ENCODE measurements around the gene ARHGAP10.
A peak's percentile ranks its signal among the peaks of the same experiment; 100 is the strongest.

The ARHGAP10 gene

GRCh38 chr4:147731580-147732517, at the start of gene ARHGAP10:
Gene ARHGAP10 (plus strand): TSS chr4:147732088. CDS start chr4:147732302, 214 bp downstream.
- DNase-seq = peak; percentile 47

DNA sequence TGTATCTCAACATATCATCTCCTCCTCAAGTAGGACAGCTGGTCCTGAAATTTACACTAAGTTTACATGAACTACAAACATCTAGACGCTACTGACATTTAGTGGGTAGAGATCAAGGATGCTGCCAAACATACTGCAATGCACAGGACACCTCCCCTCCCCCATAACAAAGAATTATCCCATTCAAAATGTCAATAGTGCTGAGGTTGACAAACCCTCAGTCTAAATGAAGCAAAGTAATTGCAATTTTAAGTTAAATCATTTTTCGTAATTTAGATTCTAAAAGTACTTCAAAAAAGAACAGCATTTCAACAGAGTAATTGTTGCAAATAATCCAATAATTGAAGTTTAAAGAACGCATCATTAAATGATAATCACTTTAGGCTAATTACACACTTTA, 49.1 kb upstream of the ARHGAP10 start:
- peak; percentile 5 for DNase-seq

- peak; percentile 28 for DNase-seq
Observed at GRCh38 chr4:147683188-147683591, 48.7 kb upstream of the ARHGAP10 start.

- DNase-seq = peak; percentile 89
Observed at GRCh38 chr4:147683717-147684700, 47.9 kb upstream of the ARHGAP10 start, which contains the start of gene PRMT9. Gene PRMT9 (minus strand): TSS chr4:147684163. CDS start chr4:147683987, 176 bp downstream.

DNA sequence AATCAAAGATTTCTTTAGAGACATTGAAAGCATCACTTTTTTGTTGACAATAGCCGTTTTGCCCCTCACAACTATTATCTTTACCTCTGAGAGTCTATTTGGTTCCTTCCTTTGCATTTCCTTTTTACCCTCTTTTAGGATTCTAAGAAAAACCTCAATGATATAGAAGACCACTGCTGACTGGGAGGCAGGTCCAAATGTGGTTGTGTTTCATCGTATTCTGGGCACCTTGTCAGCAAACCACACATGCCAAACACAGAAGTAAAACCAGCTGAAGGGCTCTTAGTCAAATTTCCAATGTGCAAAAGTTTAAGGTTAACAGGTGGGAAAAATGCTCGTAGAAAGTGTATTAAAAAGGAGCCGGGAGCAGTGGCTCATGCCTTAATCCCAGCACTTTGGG, 42.8 kb upstream of the ARHGAP10 start:
- DNase-seq = peak; percentile 57

DNA sequence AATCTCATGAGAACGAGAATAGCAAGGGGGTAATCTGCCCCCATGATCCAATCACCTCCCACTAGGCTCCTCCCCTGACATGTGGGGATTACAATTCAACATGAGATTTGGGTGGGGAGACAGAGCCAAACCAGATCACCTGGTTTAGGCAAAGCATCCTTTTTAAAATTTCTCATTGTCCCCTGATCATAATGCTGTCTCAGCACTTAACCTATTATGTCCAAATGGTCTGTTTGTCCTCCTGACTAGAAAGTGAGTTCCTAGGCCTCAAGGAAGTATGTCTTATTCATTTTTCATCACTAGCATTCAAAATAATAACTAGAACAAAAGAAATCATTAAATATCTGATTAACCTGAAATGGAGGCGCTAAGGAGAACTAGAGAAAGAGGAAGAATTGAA, 40.1 kb upstream of the ARHGAP10 start:
- no peak for DNase-seq

DNA sequence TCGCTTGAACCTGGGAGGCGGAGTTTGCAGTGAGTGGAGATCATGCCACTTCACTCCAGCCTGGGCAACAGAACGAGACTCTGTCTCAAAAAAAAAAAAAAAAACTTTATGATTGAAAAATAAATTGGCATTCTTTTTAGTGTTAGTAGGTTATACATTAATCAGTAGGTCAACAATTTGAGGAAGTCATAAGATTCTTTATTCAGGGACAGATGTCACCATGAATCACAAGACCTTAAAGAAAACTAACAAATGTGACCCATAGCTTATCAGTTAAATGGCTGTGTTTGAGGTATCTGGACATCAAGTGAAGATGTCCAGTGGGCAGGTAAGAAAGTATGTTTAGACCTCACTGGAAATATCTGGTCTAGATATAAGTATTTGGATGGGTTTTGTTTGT, 38.7 kb upstream of the ARHGAP10 start:
- no peak for DNase-seq

DNA sequence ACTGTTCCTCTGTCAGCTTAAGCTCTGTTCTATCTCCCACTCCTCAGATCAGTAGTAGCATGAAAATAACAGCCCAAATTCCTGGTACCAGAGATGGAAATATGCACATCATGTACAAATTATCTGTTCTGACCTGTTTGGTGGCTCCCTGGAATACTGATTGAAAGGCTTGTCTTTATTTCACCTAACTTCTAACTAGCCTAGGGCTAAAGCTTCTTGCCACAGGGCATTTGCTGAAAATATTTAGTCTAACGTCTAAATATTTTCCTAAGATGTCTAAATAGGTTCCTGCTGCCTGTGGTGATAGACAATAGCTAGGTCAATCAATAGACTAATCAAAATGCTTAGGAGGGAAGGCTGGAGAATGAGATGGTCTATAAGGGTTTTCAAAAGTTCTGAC, 35.0 kb upstream of the ARHGAP10 start:
- no peak for DNase-seq

- no peak for DNase-seq
Observed at GRCh38 chr4:147704846-147705245, 27.0 kb upstream of the ARHGAP10 start.

GRCh38 chr4:147707892-147708672, 23.8 kb upstream of the ARHGAP10 start:
- peak; percentile 80 for DNase-seq

- DNase-seq = no peak
Observed at GRCh38 chr4:147709999-147710398, 21.9 kb upstream of the ARHGAP10 start.

- no peak for DNase-seq
Observed at GRCh38 chr4:147714575-147715401, 17.1 kb upstream of the ARHGAP10 start.

- no peak for DNase-seq
Observed at GRCh38 chr4:147717878-147718277, 14.0 kb upstream of the ARHGAP10 start.

DNA sequence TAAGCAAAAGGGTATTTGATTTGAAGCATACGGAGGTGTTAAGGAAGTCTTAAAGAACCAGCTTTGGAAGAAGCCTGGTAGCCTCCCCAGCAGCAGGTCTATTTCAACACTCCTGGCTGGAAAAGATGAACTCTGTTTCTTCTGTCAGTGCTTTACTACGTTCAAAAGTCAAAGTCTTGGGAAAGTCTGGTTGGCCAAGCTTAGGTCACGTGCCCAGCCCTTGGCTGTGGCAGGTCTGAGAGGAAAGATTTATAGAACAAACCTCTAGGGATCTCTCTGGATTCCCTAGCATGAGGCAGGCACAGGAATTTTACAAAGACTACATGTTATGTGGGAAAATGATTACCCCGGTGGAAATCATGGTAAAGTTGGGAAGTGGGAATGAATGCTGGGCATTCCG, 8.6 kb upstream of the ARHGAP10 start:
- no peak for DNase-seq

DNA sequence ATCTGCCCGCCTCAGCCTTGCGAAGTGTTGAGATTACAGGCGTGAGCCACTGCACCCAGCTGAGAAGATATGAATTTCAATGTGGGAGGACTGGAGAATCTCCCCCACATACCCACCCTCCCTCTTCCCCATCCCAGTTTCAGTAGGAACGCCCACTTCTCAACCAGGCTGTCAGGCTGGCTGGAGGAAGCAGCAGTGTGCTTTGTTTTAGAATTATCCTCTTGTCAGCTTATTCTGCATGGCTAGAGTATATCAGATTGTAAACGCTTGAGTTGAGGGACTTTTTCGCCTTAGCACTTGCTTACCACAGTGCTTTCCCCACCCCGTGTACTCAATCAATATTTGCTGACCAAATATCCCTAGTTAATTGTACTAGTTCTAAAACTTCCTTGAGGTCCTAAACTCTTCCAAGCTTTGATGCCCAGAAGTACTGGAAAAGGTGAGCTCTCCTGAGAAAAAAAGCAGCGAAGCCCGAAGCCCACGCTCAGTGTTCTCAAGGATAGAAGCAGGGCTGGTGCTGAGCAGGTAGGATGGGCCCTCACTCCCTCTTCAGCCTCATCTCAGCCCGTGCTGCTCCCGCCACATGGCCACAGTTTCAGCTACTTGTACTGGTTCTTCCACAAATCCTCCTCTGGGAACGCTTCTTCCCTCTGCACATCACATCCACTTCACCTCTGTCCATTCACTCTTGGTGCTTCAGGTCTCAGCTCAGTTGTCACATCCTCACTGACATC, 7.3 kb upstream of the ARHGAP10 start:
- no peak for DNase-seq

DNA sequence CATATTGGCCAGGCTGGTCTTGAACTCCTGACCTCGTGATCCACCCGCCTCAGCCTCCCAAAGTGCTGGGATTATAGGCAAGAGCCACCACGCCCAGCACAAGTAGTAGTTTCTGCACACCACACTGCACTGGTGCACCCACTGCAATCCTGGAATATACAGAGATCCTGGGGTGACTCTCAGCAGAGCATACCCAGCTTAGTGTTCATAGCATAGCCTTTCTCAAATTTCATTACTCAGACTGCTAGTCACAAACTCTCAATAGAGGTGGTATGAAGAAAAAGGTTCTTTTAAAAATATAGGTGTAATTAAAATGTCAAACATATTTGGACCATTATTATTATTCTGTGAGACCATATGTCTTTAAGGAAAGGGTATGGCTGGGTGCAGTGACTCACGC, 6.2 kb upstream of the ARHGAP10 start:
- no peak for DNase-seq

DNA sequence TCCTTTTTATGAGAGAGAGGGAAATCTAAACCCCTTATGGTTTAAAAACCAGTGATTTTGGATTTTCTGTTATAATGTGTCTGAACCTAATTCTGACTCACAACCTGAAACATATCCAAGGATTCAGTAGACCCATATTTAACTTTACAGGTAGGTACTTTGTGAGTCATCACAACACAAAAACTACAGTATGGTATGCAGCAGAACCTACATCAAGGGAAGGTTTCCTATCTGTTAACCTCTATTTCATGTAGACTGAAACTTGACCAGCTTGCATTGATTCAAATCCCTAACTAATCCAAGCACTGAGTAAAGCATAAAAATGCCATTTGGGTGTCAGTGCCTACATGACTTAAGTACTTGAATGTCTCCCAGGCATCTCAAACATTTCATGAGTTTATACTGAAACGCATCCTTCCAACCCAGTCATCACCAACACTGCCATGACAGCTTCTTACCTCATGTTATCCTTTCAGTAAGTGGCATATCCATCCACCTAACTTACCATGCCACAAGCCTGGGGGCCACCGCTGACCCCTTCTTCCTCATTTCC, 4.3 kb upstream of the ARHGAP10 start:
- no peak for DNase-seq

DNA sequence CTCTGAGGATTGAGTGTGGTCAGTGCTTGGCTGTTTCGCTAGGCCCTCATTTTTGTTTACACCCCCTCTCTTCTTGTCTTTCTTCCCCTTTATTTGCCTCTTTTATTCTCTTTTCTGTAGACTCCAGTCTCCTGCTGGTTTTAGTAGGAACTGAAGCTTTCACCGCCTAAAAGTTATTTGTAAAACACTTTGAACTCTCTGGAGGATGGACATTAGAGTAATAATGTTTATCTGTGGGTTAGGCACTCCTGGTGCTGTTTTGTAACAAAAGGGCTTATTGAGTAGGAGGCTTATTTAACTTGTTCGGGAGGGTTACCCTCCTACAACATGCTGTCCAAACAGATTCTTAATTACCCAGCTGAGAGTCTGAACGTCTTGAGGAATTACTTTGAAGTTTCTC, 1.6 kb upstream of the ARHGAP10 start:
- no peak for DNase-seq

DNA sequence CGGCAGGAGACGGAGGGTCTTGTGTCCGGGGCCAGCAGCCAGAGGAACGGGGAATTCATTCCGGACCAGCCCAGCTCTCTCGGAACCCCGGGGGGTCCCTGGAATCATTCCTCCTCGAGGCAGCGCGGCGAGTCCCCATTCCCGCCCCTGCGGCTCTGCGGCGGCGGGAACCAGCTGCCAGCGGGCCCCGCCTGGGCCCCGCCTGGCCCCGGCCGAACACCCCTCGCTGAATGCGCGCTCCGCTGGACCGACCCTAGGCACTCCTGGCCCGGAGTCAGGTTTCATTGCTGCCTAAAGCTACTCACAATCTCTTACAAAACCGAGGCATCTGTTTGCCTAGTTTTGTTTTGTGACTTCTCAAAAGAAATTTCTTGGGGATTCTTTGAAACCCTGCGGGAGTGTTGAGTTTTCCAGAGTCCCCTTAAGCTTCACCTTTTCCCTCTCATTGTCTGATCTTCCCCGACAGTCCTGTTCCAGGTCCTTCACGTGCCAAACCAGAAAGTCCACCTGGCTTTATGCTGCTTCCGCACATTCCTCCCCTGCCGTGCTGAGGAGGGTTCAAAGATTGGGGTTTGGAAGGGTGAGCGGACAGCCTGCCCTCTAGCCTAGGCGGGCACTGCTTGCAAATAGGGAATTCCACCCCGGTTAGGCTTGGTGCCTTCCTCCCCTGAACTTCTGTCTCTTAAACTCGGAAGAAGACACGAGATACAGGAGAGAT, 789 bp downstream of the ARHGAP10 start:
- DNase-seq = peak; percentile 21

Data from hematopoietic multipotent progenitor cell treated with erythropoietin and hydrocortisone succinate and interleukin-3 and kit ligand, for 8 days (in vitro differentiated cells).